Psoas muscle (tissue), 8 donors: ENCODE data around the gene SPATA33. TPM values are rescaled to one million over a fixed set of nuclear protein-coding genes. Genes with fewer than 3 reads are reported as not detected.

ENCODE experiments used
- ATAC-seq, 4 donors: fragments of 200-7000 bp; cut with Tn5 transposase; one replicate each; pipeline ENCODE4 v1.9.1; 2020; ENCODE audit warnings: moderate library complexity in 3 of 4, mild to moderate bottlenecking in 2 of 4
- DNase-seq, 2 donors: peaks; one replicate each; pipeline ENCODE4 v3.0.0-alpha.2; 2020
- H3K27ac ChIP-seq: fragments of 200-600 bp; one replicate; pipeline ENCODE4 v1.8.0; 2022
- H3K27me3 ChIP-seq, 3 donors: fragments of 200-600 bp in 1 of 3; one replicate each; pipeline versions ENCODE4 v1.6.1 to v1.8.0; 2013 to 2022; ENCODE audit warnings: low read length in 2 of 3, mild to moderate bottlenecking in 2 of 3, moderate library complexity in 1 of 3; ENCODE audit not compliant: insufficient read depth in 3 of 3
- H3K36me3 ChIP-seq, 2 donors: fragments of 200-600 bp in 1 of 2; one replicate each; pipeline versions ENCODE4 v1.6.1 to v1.8.0; 2013 to 2022; ENCODE audit warnings: low read depth in 1 of 2, mild to moderate bottlenecking in 1 of 2, moderate library complexity in 1 of 2; ENCODE audit not compliant: insufficient read depth in 1 of 2
- H3K4me1 ChIP-seq: fragments of 200-600 bp; one replicate; pipeline ENCODE4 v1.8.0; 2022
- H3K4me3 ChIP-seq: fragments of 200-600 bp; one replicate; pipeline ENCODE4 v1.8.0; 2022; ENCODE audit warnings: mild to moderate bottlenecking
- H3K9me3 ChIP-seq: fragments of 200-600 bp; one replicate; pipeline ENCODE4 v1.8.0; 2022
- WGBS, 3 donors: extraction: QIAGEN DNeasy Blood & Tissue Kit; methylation state at CpG; one replicate each; pipeline versions ENCODE4 v1.1.6 to v1.1.7; 2013; 5-methylcytosine and 5-hydroxymethylcytosine counted together
- intact Hi-C, 2 donors: fragments of 100-400 bp; cut with DNase I; formaldehyde crosslinking; loops; one replicate each; pipeline versions ENCODE4 v1.11.0 to v1.14.2; 2022
- polyA plus RNA-seq, 3 donors: library from polyadenylated mRNA; stranded (reverse); fragments of 200-250 nt; gene quantifications; one replicate each; pipeline ENCODE4 v1.2.3, GENCODE V29; 2013
- total RNA-seq, 4 donors: library from RNA; stranded (reverse); fragmentation: NEBNext Ultra II Directional in 2 of 4; extraction: Animal tissue kit (Norgen Biotek cat#: 25700) in 2 of 4; gene quantifications; one replicate each; pipeline versions ENCODE4 v1.2.1 to v1.2.4, GENCODE V29; 2021 to 2023
- TF ChIP-seq, protein P1 (sequence below): fragments of 200-600 bp; IDR thresholded peaks from one replicate; pipeline ENCODE4 v1.8.0; 2022; ENCODE audit warnings: antibody characterized with exemption
- donor health status: healthy with polysubstance abuse.
- donor health status: DM: no; HTN: no; CAD: no; lungs with moderate emphysema.
- donor health status: Bipolar disorder and iron deficiency.
- donor health status: healthy.
- donor health status: DM: yes; HTN: yes; CAD: no.
- donor health status: DM: no; HTN: no; CAD: no.
- donor health status: DM: no; HTN: no; CAD: no.
- donor health status: DM: yes; HTN: yes; CAD: no.

The SPATA33 gene
- total and polyA plus RNA-seq, 7 donors, result 1.2 to 8.2 (median 3.0) TPM

DNA sequence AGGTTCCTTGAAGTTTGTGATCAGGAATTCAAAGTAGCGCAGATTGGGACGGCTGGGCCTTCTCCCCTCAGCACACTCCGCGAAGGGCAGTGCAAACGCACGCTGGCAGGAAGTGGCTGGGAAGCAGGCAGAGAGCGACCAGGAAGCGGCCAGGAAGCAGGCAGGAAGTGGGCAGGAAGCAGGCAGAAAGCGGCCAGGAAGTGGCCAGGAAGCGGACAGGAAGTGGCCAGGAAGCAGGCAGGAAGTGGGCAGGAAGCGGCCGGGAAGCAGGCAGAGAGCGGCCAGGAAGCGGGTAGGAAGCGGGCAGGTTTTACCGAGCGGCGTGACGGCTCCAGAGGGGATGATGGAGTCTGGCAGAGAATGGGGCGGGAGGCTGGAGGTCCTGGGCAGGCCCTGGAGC lies 41.0 kb upstream of the SPATA33 start:
- ATAC-seq, result no peak
- no peak for DNase-seq
- peaks cover 0 to 29% (median 13%) of the 10 kb centered on the region in 3 donors for H3K27me3 ChIP-seq
- no peaks in the 10 kb centered on the region for H3K36me3 ChIP-seq
- H3K4me1 ChIP-seq, result no peaks in the 10 kb centered on the region
- TF ChIP-seq, protein P1, sequence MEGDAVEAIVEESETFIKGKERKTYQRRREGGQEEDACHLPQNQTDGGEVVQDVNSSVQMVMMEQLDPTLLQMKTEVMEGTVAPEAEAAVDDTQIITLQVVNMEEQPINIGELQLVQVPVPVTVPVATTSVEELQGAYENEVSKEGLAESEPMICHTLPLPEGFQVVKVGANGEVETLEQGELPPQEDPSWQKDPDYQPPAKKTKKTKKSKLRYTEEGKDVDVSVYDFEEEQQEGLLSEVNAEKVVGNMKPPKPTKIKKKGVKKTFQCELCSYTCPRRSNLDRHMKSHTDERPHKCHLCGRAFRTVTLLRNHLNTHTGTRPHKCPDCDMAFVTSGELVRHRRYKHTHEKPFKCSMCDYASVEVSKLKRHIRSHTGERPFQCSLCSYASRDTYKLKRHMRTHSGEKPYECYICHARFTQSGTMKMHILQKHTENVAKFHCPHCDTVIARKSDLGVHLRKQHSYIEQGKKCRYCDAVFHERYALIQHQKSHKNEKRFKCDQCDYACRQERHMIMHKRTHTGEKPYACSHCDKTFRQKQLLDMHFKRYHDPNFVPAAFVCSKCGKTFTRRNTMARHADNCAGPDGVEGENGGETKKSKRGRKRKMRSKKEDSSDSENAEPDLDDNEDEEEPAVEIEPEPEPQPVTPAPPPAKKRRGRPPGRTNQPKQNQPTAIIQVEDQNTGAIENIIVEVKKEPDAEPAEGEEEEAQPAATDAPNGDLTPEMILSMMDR, result no peak
- H3K27ac ChIP-seq, result no peak overlapping the region
- H3K9me3 ChIP-seq, result no peaks in the 10 kb centered on the region
- WGBS, 3 donors, result 68 to 69% (median 69%) methylated on average over 20 of the region's 20 CpGs
- no peak overlapping the region for H3K4me3 ChIP-seq
- intact Hi-C loops, result no loop called here

DNA sequence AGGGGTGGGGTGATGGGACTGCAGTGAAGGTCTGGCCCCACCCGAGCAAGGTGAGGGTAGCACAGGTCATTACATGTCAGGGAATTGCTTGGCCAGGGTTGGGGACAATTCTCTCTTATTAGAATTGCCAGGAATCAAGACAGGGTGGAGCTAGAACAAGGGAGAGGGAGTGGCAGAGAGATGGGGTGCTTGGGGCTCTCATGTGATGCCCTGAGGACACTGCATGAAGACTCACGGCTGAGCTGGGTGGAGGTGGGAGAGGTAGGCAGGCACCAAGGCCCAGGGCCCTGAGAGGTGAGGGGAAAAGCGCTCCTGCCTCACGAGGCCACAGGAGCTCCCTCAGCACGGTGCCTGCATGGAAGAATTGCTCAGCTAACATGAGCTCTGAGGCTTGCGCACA lies 40.6 kb upstream of the SPATA33 start:
- Histone ChIP-seq H3K9me3 (no peaks in the 10 kb centered on the region), H3K36me3 (no peaks in the 10 kb centered on the region), H3K4me3 (no peak overlapping the region), H3K27ac (no peak overlapping the region), H3K4me1 (no peaks in the 10 kb centered on the region), H3K27me3 (peaks cover 0 to 29% (median 13%) of the 10 kb centered on the region in 3 donors)
- TF ChIP-seq, protein P1, result no peak
- WGBS, 3 donors, result 53 to 59% (median 54%) methylated on average over 5 to 6 of the region's 6 CpGs
- intact Hi-C loops, result no loop called here
- no peak for ATAC-seq
- no peak for DNase-seq

DNA sequence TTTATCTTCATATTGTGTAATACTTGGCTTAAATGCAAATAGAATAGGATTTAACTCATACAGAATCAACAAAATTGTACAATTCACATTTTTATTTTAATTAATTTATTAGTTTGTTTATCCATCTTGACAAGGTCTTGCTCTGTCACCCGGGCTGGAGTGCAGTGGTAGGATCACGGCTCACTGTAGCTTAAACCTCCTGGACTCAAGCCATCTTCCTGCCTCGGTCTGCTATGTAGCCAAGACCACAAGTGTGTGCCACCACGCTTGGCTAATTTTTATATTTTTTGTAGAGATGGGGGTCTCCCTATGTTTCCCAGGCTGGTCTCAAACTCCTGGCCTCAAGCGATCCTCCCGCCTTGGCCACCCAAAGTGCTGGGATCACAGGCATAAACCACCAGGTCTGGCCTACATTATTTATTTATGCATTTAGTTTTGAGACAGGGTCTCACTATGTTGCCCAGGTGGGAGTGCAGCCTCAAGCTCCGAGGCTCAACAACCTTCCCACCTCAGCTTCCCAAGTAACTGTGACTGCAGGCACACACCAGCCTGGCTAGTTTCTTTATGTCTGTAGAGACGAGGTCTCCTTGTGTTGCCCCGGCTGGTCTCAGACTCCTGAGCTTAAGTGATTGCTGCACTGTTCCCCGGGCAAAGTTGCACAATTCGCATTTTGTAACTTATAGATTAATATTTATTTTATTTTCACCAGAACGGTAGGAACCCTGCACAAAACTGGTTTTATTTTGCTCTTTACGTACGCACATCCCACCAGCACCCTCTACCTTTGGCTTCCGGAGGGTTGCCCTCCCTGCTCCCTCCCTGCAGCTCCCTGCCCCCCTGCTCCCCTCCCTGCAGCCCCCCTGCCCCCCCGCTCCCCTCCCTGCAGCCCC lies 39.3 kb upstream of the SPATA33 start:
- Histone ChIP-seq H3K9me3 (no peaks in the 10 kb centered on the region), H3K4me1 (no peaks in the 10 kb centered on the region), H3K36me3 (no peaks in the 10 kb centered on the region), H3K4me3 (no peak overlapping the region), H3K27ac (no peak overlapping the region), H3K27me3 (peaks cover 0 to 41% (median 7%) of the 10 kb centered on the region in 3 donors)
- intact Hi-C loops, result no loop called here
- DNase-seq (no peak), ATAC-seq (no peak)
- TF ChIP-seq, protein P1, result no peak
- WGBS, 3 donors, result 37 to 52% (median 48%) methylated on average over 15 to 16 of the region's 16 CpGs

DNA sequence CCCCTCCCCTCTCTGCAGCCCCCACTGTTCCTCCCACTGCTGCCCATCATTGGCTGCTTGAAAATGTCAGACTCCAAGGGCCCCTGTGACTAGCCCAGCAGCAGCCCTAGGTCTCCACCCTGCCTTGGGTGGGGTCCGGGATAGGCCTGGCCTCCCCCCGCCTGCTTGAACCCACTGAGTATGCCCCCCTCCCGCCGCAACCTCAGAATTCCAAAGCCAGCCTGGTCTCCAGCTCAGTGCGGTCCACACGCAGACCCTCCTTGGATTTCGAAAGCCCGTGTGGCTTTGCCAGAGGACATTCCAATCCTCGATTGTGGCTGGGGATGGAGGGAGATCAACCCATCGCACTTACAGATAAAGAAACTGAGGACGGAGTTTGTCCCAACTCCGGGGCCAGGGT lies 37.8 kb upstream of the SPATA33 start:
- Histone ChIP-seq H3K9me3 (no peaks in the 10 kb centered on the region), H3K36me3 (no peaks in the 10 kb centered on the region), H3K27ac (no peak overlapping the region), H3K4me3 (no peak overlapping the region), H3K27me3 (peaks cover 0 to 54% (median 7%) of the 10 kb centered on the region in 3 donors), H3K4me1 (no peaks in the 10 kb centered on the region)
- intact Hi-C loops, result no loop called here
- DNase-seq, result no peak
- TF ChIP-seq, protein P1, result no peak
- ATAC-seq, result no peak
- 27 to 38% (median 29%) methylated on average over 12 of the region's 12 CpGs for WGBS, 3 donors
